ENCODE data around the gene SUSD1.
"Not testable (repeated sequence)": the region's sequence is repeated elsewhere in the genome, so short reads cannot be mapped to it uniquely, and the experiment has no call there.

Gene SUSD1

GRCh38 chr9:112078432-112078831 lies 96.7 kb downstream of the SUSD1 start:
- H3K27me3 Mint-ChIP-seq = no peaks in the 10 kb centered on the region
- H3K27ac Mint-ChIP-seq = peak overlapping the region; percentile 75
- ATAC-seq = peak; percentile 80
- H3K4me3 Mint-ChIP-seq = peak overlapping the region; percentile 55
- peaks cover 46% of the 10 kb centered on the region for H3K4me1 Mint-ChIP-seq
- peaks cover 3% of the 10 kb centered on the region for H3K9me3 Mint-ChIP-seq
- H3K36me3 Mint-ChIP-seq = peaks cover 15% of the 10 kb centered on the region

GRCh38 chr9:112076814-112077213 lies 98.3 kb downstream of the SUSD1 start:
- Mint-ChIP-seq H3K36me3 (peaks cover 15% of the 10 kb centered on the region), H3K4me3 (peak overlapping the region; percentile 63), H3K4me1 (peaks cover 51% of the 10 kb centered on the region), H3K27ac (peak overlapping the region; percentile 70), H3K9me3 (no peaks in the 10 kb centered on the region), H3K27me3 (no peaks in the 10 kb centered on the region)
- ATAC-seq = no peak

- Mint-ChIP-seq H3K4me3 (no peak overlapping the region), H3K4me1 (peaks cover 58% of the 10 kb centered on the region), H3K27ac (peak overlapping the region; percentile 91), H3K9me3 (no peaks in the 10 kb centered on the region), H3K27me3 (no peaks in the 10 kb centered on the region), H3K36me3 (peaks cover 15% of the 10 kb centered on the region)
- ATAC-seq = no peak
These were observed 100.1 kb downstream of the SUSD1 start for GRCh38 chr9:112075009-112075378.

- peaks cover 15% of the 10 kb centered on the region for H3K36me3 Mint-ChIP-seq
- peak overlapping the region; percentile 91 for H3K27ac Mint-ChIP-seq
- H3K27me3 Mint-ChIP-seq = no peaks in the 10 kb centered on the region
- peak; percentile 83 for ATAC-seq
- peak overlapping the region; percentile 5 for H3K4me3 Mint-ChIP-seq
- peaks cover 64% of the 10 kb centered on the region for H3K4me1 Mint-ChIP-seq
- no peaks in the 10 kb centered on the region for H3K9me3 Mint-ChIP-seq
These were observed 100.7 kb downstream of the SUSD1 start for GRCh38 chr9:112074250-112075008.

- not testable (repeated sequence) for H3K4me3 Mint-ChIP-seq
These were observed 101.4 kb downstream of the SUSD1 start for GRCh38 chr9:112073639-112074173.

GRCh38 chr9:112072721-112073638 lies 102.1 kb downstream of the SUSD1 start:
- Mint-ChIP-seq H3K36me3 (peaks cover 18% of the 10 kb centered on the region), H3K4me3 (no peak overlapping the region), H3K27me3 (no peaks in the 10 kb centered on the region), H3K4me1 (peaks cover 69% of the 10 kb centered on the region), H3K9me3 (no peaks in the 10 kb centered on the region), H3K27ac (peak overlapping the region; percentile 91)
- no peak for ATAC-seq

More at GRCh38 chr9:112073639-112074173, 101.4 kb downstream of the SUSD1 start:
- H3K27me3 Mint-ChIP-seq, ATAC-seq, H3K9me3 Mint-ChIP-seq: not testable (repeated sequence)
- peak overlapping the region; percentile 91 for H3K27ac Mint-ChIP-seq
- peaks cover 68% of the 10 kb centered on the region for H3K4me1 Mint-ChIP-seq
- H3K36me3 Mint-ChIP-seq = peaks cover 15% of the 10 kb centered on the region

GRCh38 chr9:112069318-112070169 lies 105.6 kb downstream of the SUSD1 start:
- H3K4me1 Mint-ChIP-seq = peaks cover 51% of the 10 kb centered on the region
- H3K27me3 Mint-ChIP-seq = no peaks in the 10 kb centered on the region
- H3K36me3 Mint-ChIP-seq = peaks cover 4% of the 10 kb centered on the region
- H3K4me3 Mint-ChIP-seq = peak overlapping the region; percentile 13
- ATAC-seq = peak; percentile 90
- no peaks in the 10 kb centered on the region for H3K9me3 Mint-ChIP-seq
- H3K27ac Mint-ChIP-seq = peak overlapping the region; percentile 86

- Mint-ChIP-seq H3K27me3 (no peaks in the 10 kb centered on the region), H3K27ac (peak overlapping the region; percentile 86), H3K4me3 (no peak overlapping the region), H3K36me3 (peaks cover 23% of the 10 kb centered on the region), H3K4me1 (peaks cover 50% of the 10 kb centered on the region), H3K9me3 (no peaks in the 10 kb centered on the region)
- ATAC-seq = no peak
These were observed 109.1 kb downstream of the SUSD1 start for GRCh38 chr9:112065806-112066606.

- ATAC-seq = no peak
- Mint-ChIP-seq H3K27me3 (no peaks in the 10 kb centered on the region), H3K36me3 (peaks cover 23% of the 10 kb centered on the region), H3K9me3 (no peaks in the 10 kb centered on the region), H3K4me1 (peaks cover 53% of the 10 kb centered on the region), H3K4me3 (no peak overlapping the region), H3K27ac (peak overlapping the region; percentile 30)
These were observed 110.2 kb downstream of the SUSD1 start for GRCh38 chr9:112064871-112065270.

GRCh38 chr9:112063586-112063985 lies 111.5 kb downstream of the SUSD1 start:
- no peaks in the 10 kb centered on the region for H3K9me3 Mint-ChIP-seq
- ATAC-seq = no peak
- peaks cover 23% of the 10 kb centered on the region for H3K36me3 Mint-ChIP-seq
- H3K4me3 Mint-ChIP-seq = no peak overlapping the region
- H3K4me1 Mint-ChIP-seq = peaks cover 53% of the 10 kb centered on the region
- no peaks in the 10 kb centered on the region for H3K27me3 Mint-ChIP-seq
- no peak overlapping the region for H3K27ac Mint-ChIP-seq

GRCh38 chr9:112063151-112063550 lies 111.9 kb downstream of the SUSD1 start:
- Mint-ChIP-seq H3K4me3 (no peak overlapping the region), H3K27ac (no peak overlapping the region), H3K4me1 (peaks cover 52% of the 10 kb centered on the region), H3K9me3 (no peaks in the 10 kb centered on the region), H3K27me3 (no peaks in the 10 kb centered on the region), H3K36me3 (peaks cover 22% of the 10 kb centered on the region)
- no peak for ATAC-seq

- ATAC-seq = peak; percentile 74
- Mint-ChIP-seq H3K4me3 (no peak overlapping the region), H3K27ac (peak overlapping the region; percentile 88), H3K4me1 (peaks cover 59% of the 10 kb centered on the region), H3K36me3 (peaks cover 32% of the 10 kb centered on the region), H3K27me3 (no peaks in the 10 kb centered on the region), H3K9me3 (no peaks in the 10 kb centered on the region)
These were observed 113.9 kb downstream of the SUSD1 start for GRCh38 chr9:112061152-112061740.

- peak overlapping the region; percentile 88 for H3K27ac Mint-ChIP-seq
- H3K36me3 Mint-ChIP-seq = peaks cover 32% of the 10 kb centered on the region
- H3K27me3 Mint-ChIP-seq = no peaks in the 10 kb centered on the region
- no peaks in the 10 kb centered on the region for H3K9me3 Mint-ChIP-seq
- ATAC-seq = no peak
- H3K4me1 Mint-ChIP-seq = peaks cover 59% of the 10 kb centered on the region
- no peak overlapping the region for H3K4me3 Mint-ChIP-seq
These were observed 115.2 kb downstream of the SUSD1 start for GRCh38 chr9:112059966-112060320.
